Measurements from ENCODE around the gene ITPR2. TPM values are rescaled to one million over a fixed set of nuclear protein-coding genes. Genes with fewer than 3 reads are reported as not detected.
"Not testable (repeated sequence)": the region's sequence is repeated elsewhere in the genome, so short reads cannot be mapped to it uniquely, and the experiment has no call there.

ITPR2 gene
- polyA plus RNA-seq, 1 donor: 12.5 TPM

DNA sequence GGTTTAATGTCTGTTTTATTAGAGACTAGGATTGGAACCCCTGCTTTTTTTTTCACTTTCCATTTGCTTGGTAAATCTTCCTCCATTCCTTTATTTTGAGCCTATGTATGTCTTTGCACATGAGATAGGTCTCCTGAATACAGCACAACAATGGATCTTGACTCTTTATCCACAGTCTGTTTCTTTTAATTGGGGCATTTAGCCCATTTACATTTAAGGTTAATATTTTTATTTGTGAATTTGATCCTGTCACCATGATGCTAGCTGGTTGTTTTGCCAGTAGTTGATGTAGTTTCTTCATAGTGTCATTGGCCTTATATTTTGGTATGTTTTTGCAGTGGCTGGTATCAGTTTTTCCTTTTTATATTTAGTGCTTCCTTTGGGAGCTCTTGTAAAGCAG is 518.9 kb downstream of the ITPR2 start:
- not testable (repeated sequence) for H3K27me3 ChIP-seq (ENCODE audit: control insufficient read depth, insufficient read depth, low read length); H3K9me3 ChIP-seq (ENCODE audit: control insufficient read depth, low read depth, low read length); H3K4me1 ChIP-seq (ENCODE audit: control insufficient read depth, insufficient read depth, low read length); H3K27ac ChIP-seq (ENCODE audit: low read length); H3K4me3 ChIP-seq (ENCODE audit: low read length); H3K36me3 ChIP-seq (ENCODE audit: control insufficient read depth, insufficient read depth, low read length); DNase-seq

- not testable (repeated sequence) for H3K27ac ChIP-seq (ENCODE audit: low read length); H3K4me3 ChIP-seq (ENCODE audit: low read length); DNase-seq; H3K36me3 ChIP-seq (ENCODE audit: control insufficient read depth, insufficient read depth, low read length); H3K27me3 ChIP-seq (ENCODE audit: control insufficient read depth, insufficient read depth, low read length); H3K9me3 ChIP-seq (ENCODE audit: control insufficient read depth, low read depth, low read length); H3K4me1 ChIP-seq (ENCODE audit: control insufficient read depth, insufficient read depth, low read length)
- whole genome bisulfite sequencing (ENCODE audit: insufficient coverage, low lambda C conversion rate): 93% methylated on average over 2 of the region's 6 CpGs
Measured at GRCh38 chr12:26310489-26310888, 522.5 kb downstream of the ITPR2 start.

DNA sequence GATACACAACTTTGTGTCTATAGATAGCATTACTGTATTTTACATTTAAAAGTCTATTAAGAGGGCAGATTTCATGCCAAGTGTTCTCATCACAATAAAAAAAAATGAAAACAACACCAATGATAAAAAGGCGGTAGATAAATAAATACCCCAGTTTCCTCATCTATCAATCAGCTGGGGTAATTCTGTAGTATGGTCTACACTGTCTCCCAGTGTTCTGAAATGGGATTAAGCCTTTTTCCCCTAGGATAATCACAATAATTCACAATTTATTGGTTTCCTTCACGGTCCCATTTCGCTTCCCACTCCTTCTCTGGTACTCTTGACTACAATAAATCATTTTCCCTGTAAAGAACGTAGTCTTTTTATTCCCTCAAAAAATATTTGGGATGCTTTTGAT is 523.4 kb downstream of the ITPR2 start:
- DNase-seq: no peak
- Histone ChIP-seq H3K4me1 (ENCODE audit: control insufficient read depth, insufficient read depth, low read length) (no peaks in the 10 kb centered on the region), H3K36me3 (ENCODE audit: control insufficient read depth, insufficient read depth, low read length) (no peaks in the 10 kb centered on the region), H3K27ac (ENCODE audit: low read length) (no peak overlapping the region), H3K4me3 (ENCODE audit: low read length) (no peak overlapping the region), H3K27me3 (ENCODE audit: control insufficient read depth, insufficient read depth, low read length) (no peaks in the 10 kb centered on the region), H3K9me3 (ENCODE audit: control insufficient read depth, low read depth, low read length) (no peaks in the 10 kb centered on the region)
- 67% methylated on average over 3 of the region's 4 CpGs for WGBS (ENCODE audit: insufficient coverage, low lambda C conversion rate)

GRCh38 chr12:26304273-26304672 is 528.7 kb downstream of the ITPR2 start:
- Histone ChIP-seq H3K27me3 (ENCODE audit: control insufficient read depth, insufficient read depth, low read length) (no peaks in the 10 kb centered on the region), H3K4me3 (ENCODE audit: low read length) (no peak overlapping the region), H3K36me3 (ENCODE audit: control insufficient read depth, insufficient read depth, low read length) (no peaks in the 10 kb centered on the region), H3K4me1 (ENCODE audit: control insufficient read depth, insufficient read depth, low read length) (no peaks in the 10 kb centered on the region), H3K9me3 (ENCODE audit: control insufficient read depth, low read depth, low read length) (no peaks in the 10 kb centered on the region), H3K27ac (ENCODE audit: low read length) (no peak overlapping the region)
- WGBS (ENCODE audit: insufficient coverage, low lambda C conversion rate): 100% methylated on average over 1 of the region's 2 CpGs
- DNase-seq: no peak

DNA sequence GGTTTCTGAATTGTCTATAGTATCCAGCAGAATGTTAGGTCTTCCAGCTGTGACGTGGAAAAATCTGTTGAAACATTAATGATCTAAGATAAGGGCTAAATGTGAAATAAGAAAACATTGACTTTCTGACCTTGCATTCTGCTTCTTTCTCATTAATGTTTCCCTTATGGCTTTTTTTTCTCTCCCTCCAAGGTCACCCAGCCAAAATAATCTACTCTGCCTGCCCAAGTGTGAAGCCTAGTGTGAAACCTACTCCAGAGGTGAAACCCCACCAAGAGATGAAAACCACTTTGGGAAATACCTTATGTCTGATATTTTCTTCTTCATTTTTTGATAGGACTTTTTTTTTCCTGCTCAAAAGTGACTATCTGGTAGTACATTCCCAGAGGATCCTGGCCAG is 529.6 kb downstream of the ITPR2 start:
- Histone ChIP-seq H3K4me1 (ENCODE audit: control insufficient read depth, insufficient read depth, low read length) (no peaks in the 10 kb centered on the region), H3K27ac (ENCODE audit: low read length) (no peak overlapping the region), H3K36me3 (ENCODE audit: control insufficient read depth, insufficient read depth, low read length) (no peaks in the 10 kb centered on the region), H3K9me3 (ENCODE audit: control insufficient read depth, low read depth, low read length) (no peaks in the 10 kb centered on the region), H3K4me3 (ENCODE audit: low read length) (no peak overlapping the region), H3K27me3 (ENCODE audit: control insufficient read depth, insufficient read depth, low read length) (no peaks in the 10 kb centered on the region)
- no peak for DNase-seq
- 67% methylated on average over 1 of the region's 1 CpG for WGBS (ENCODE audit: insufficient coverage, low lambda C conversion rate)

DNA sequence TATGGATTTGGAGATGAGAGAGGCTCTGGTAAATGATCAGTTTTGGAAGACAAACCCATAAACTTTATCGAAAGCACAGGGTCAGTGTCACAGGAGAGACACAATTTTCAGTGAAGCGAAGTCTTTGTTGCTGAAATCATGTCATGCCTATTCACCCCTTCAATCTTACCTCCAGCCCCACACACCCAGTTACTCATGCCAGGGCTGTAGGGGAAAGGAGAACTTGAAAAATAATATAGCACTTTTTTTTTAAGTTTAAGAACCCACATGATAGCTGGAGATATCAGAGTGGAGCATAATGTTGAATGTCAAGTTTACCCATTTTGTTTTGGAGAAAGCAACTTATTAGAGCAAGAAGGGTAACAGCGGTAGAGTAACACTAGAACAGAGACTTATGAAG is 530.2 kb downstream of the ITPR2 start:
- no peaks in the 10 kb centered on the region for H3K27me3 ChIP-seq (ENCODE audit: control insufficient read depth, insufficient read depth, low read length)
- H3K4me3 ChIP-seq (ENCODE audit: low read length): no peak overlapping the region
- WGBS (ENCODE audit: insufficient coverage, low lambda C conversion rate): no CpG with 5 or more reads among the region's 3 CpGs
- no peaks in the 10 kb centered on the region for H3K36me3 ChIP-seq (ENCODE audit: control insufficient read depth, insufficient read depth, low read length)
- no peak for DNase-seq
- no peak overlapping the region for H3K27ac ChIP-seq (ENCODE audit: low read length)
- H3K9me3 ChIP-seq (ENCODE audit: control insufficient read depth, low read depth, low read length): no peaks in the 10 kb centered on the region
- H3K4me1 ChIP-seq (ENCODE audit: control insufficient read depth, insufficient read depth, low read length): no peaks in the 10 kb centered on the region

GRCh38 chr12:26299751-26300150 is 533.2 kb downstream of the ITPR2 start:
- WGBS (ENCODE audit: insufficient coverage, low lambda C conversion rate): no CpG with 5 or more reads among the region's 1 CpG
- H3K27me3 ChIP-seq (ENCODE audit: control insufficient read depth, insufficient read depth, low read length): no peaks in the 10 kb centered on the region
- H3K27ac ChIP-seq (ENCODE audit: low read length): no peak overlapping the region
- H3K4me3 ChIP-seq (ENCODE audit: low read length): no peak overlapping the region
- no peaks in the 10 kb centered on the region for H3K36me3 ChIP-seq (ENCODE audit: control insufficient read depth, insufficient read depth, low read length)
- H3K4me1 ChIP-seq (ENCODE audit: control insufficient read depth, insufficient read depth, low read length): no peaks in the 10 kb centered on the region
- DNase-seq: no peak
- no peaks in the 10 kb centered on the region for H3K9me3 ChIP-seq (ENCODE audit: control insufficient read depth, low read depth, low read length)

GRCh38 chr12:26298785-26299621 is 534.0 kb downstream of the ITPR2 start:
- Histone ChIP-seq H3K27me3 (ENCODE audit: control insufficient read depth, insufficient read depth, low read length) (no peaks in the 10 kb centered on the region), H3K4me1 (ENCODE audit: control insufficient read depth, insufficient read depth, low read length) (no peaks in the 10 kb centered on the region), H3K27ac (ENCODE audit: low read length) (no peak overlapping the region), H3K4me3 (ENCODE audit: low read length) (no peak overlapping the region), H3K9me3 (ENCODE audit: control insufficient read depth, low read depth, low read length) (no peaks in the 10 kb centered on the region), H3K36me3 (ENCODE audit: control insufficient read depth, insufficient read depth, low read length) (no peaks in the 10 kb centered on the region)
- DNase-seq: no peak
- 75% methylated on average over 2 of the region's 6 CpGs for whole genome bisulfite sequencing (ENCODE audit: insufficient coverage, low lambda C conversion rate)

GRCh38 chr12:26297396-26298070 is 535.5 kb downstream of the ITPR2 start:
- no peaks in the 10 kb centered on the region for H3K9me3 ChIP-seq (ENCODE audit: control insufficient read depth, low read depth, low read length)
- no peak for DNase-seq
- no peak overlapping the region for H3K4me3 ChIP-seq (ENCODE audit: low read length)
- H3K27me3 ChIP-seq (ENCODE audit: control insufficient read depth, insufficient read depth, low read length): no peaks in the 10 kb centered on the region
- no peaks in the 10 kb centered on the region for H3K4me1 ChIP-seq (ENCODE audit: control insufficient read depth, insufficient read depth, low read length)
- 100% methylated on average over 1 of the region's 8 CpGs for WGBS (ENCODE audit: insufficient coverage, low lambda C conversion rate)
- no peaks in the 10 kb centered on the region for H3K36me3 ChIP-seq (ENCODE audit: control insufficient read depth, insufficient read depth, low read length)
- H3K27ac ChIP-seq (ENCODE audit: low read length): no peak overlapping the region

DNA sequence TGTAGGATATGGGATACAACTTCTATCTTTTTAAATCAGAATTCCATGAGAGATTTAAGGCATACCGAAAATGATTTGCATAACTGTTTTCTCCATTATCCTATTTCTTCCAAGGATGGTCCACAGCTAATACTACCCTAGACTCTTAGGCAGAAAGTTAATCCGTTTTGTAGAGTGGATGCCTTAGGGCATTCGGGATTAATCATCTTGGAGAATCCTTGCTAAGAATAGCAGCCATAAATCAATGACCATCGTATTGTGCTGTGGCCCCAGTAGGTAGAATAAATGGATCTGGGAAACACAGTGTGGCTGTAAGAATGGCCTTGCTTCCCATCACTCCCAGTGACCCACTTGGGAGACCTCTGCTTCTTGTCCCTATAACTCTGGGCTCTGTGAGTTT is 538.0 kb downstream of the ITPR2 start:
- H3K36me3 ChIP-seq (ENCODE audit: control insufficient read depth, insufficient read depth, low read length): no peaks in the 10 kb centered on the region
- H3K27me3 ChIP-seq (ENCODE audit: control insufficient read depth, insufficient read depth, low read length): no peaks in the 10 kb centered on the region
- DNase-seq: no peak
- WGBS (ENCODE audit: insufficient coverage, low lambda C conversion rate): 100% methylated on average over 1 of the region's 4 CpGs
- H3K27ac ChIP-seq (ENCODE audit: low read length): no peak overlapping the region
- no peak overlapping the region for H3K4me3 ChIP-seq (ENCODE audit: low read length)
- H3K9me3 ChIP-seq (ENCODE audit: control insufficient read depth, low read depth, low read length): no peaks in the 10 kb centered on the region
- peaks cover 3% of the 10 kb centered on the region for H3K4me1 ChIP-seq (ENCODE audit: control insufficient read depth, insufficient read depth, low read length)

DNA sequence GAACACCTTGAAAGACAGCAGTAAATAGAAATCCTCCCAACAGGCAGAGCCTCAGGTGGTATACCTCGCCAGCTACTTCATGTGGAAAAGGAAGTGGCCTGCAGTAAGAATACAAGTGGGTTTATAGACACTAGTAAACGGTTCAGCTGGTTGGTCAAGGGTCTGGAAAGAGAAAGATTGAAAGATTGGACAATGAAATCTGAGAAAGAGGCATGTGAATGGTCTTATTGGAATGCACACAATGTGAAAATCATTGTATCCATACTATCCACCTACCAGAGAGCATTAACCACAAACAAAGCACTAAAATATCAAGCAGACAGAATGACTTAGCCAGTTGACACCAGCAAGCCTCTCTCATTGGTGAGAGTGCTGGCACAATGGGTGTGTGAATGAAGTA is 539.4 kb downstream of the ITPR2 start:
- Histone ChIP-seq H3K4me3 (ENCODE audit: low read length) (no peak overlapping the region), H3K9me3 (ENCODE audit: control insufficient read depth, low read depth, low read length) (no peaks in the 10 kb centered on the region), H3K4me1 (ENCODE audit: control insufficient read depth, insufficient read depth, low read length) (peaks cover 3% of the 10 kb centered on the region), H3K27me3 (ENCODE audit: control insufficient read depth, insufficient read depth, low read length) (no peaks in the 10 kb centered on the region), H3K36me3 (ENCODE audit: control insufficient read depth, insufficient read depth, low read length) (no peaks in the 10 kb centered on the region), H3K27ac (ENCODE audit: low read length) (no peak overlapping the region)
- DNase-seq: no peak
- no CpG with 5 or more reads among the region's 2 CpGs for WGBS (ENCODE audit: insufficient coverage, low lambda C conversion rate)

All from large intestine (tissue), 3 donors.